Right lobe of liver (tissue), 6 donors: ENCODE data around the gene PTH1R. TPM values are rescaled to one million over a fixed set of nuclear protein-coding genes. Genes with fewer than 3 reads are reported as not detected.

Source experiments
- ATAC-seq, 4 donors: fragments of 200-7000 bp; cut with Tn5 transposase; one replicate each; pipeline ENCODE4 v1.9.1; 2020; ENCODE audit warnings: mild to moderate bottlenecking in 4 of 4, moderate library complexity in 4 of 4
- DNase-seq, 3 donors: peaks; one replicate each; pipeline ENCODE4 v3.0.0-alpha.2; 2020
- H3K27ac ChIP-seq, 3 donors: fragments of 200-600 bp; one replicate each; pipeline ENCODE4 v1.8.0; 2022
- H3K27me3 ChIP-seq, 2 donors: fragments of 200-600 bp; one replicate each; pipeline ENCODE4 v1.8.0; 2022
- H3K36me3 ChIP-seq, 4 donors: fragments of 200-600 bp; sonication (generic) in 1 of 4; one replicate each; pipeline versions ENCODE4 v1.5.1 to v1.8.0; 2017 to 2022; ENCODE audit warnings: control low read depth in 1 of 4
- H3K4me1 ChIP-seq, 4 donors: fragments of 200-600 bp; sonication (generic) in 1 of 4; one replicate each; pipeline versions ENCODE4 v1.5.1 to v1.8.0; 2017 to 2022; ENCODE audit warnings: control low read depth in 1 of 4
- H3K4me3 ChIP-seq, 3 donors: fragments of 200-600 bp; one replicate each; pipeline ENCODE4 v1.8.0; 2022
- H3K9me3 ChIP-seq, 4 donors: fragments of 200-600 bp; sonication (generic) in 1 of 4; one replicate each; pipeline versions ENCODE4 v1.5.1 to v1.8.0; 2017 to 2022; ENCODE audit warnings: control low read depth in 1 of 4
- CTCF ChIP-seq, 4 donors: fragments of 200-600 bp in 3 of 4; fragments of 450-650 bp in 1 of 4; IDR thresholded peaks; one replicate each; pipeline versions ENCODE4 v1.5.1 to v1.8.0; 2016 to 2022; ENCODE audit warnings: antibody characterized with exemption in 4 of 4, mild to moderate bottlenecking in 2 of 4
- POLR2A ChIP-seq: fragments of 450-650 bp; IDR thresholded peaks from one replicate; pipeline ENCODE4 v1.6.1; 2017; ENCODE audit warnings: antibody characterized with exemption, mild to moderate bottlenecking
- WGBS: methylation state at CpG from one replicate; pipeline ENCODE4 v1.1.6; 2018; ENCODE audit warnings: low coverage, low lambda C conversion rate; ENCODE audit not compliant: insufficient coverage; ENCODE audit errors: missing lambda C conversion rate; 5-methylcytosine and 5-hydroxymethylcytosine counted together
- intact Hi-C, 2 donors: fragments of 100-400 bp; cut with DNase I; formaldehyde crosslinking; loops; one replicate each; pipeline versions ENCODE4 v1.11.2 to v1.14.1; 2022
- total RNA-seq, 6 experiments: library from RNA; depleted of rRNA in 2 of 6; stranded (reverse); fragments of >200 nt in 2 of 6; fragmentation: NEBNext Ultra II Directional in 3 of 6; extraction: Animal tissue kit (Norgen Biotek cat#: 25700) in 3 of 6; gene quantifications; one replicate each; pipeline versions ENCODE4 v1.1.0 to v1.2.4, GENCODE V29; 2016 to 2023
- donor health status: DM: no; HTN: yes; CAD: no.
- donor health status: DM: no; HTN: no; CAD: no.
- donor health status: DM: no; HTN: no; CAD: no.
- donor health status: DM: no; HTN: yes; CAD: no.
- donor health status: DM: no; HTN: yes; CAD: no.

PTH1R gene
- total RNA-seq, 6 experiments from 2014 or later, result 6.1 to 32.5 (median 16.0) TPM

- intact Hi-C loops, result no loop called here
- 69% methylated on average over 9 of the region's 12 CpGs for WGBS
- Histone ChIP-seq H3K4me1 (peaks cover 0 to 57% (median 19%) of the 10 kb centered on the region in 4 donors), H3K4me3 (no peak overlapping the region), H3K27ac (peak overlapping the region in 2 of 3 donors; percentile 15 to 85), H3K27me3 (no peaks in the 10 kb centered on the region), H3K9me3 (no peaks in the 10 kb centered on the region), H3K36me3 (peaks cover 0 to 18% (median 9%) of the 10 kb centered on the region in 4 donors)
- TF ChIP-seq POLR2A (no peak), CTCF (IDR thresholded peaks at IDR 0.05) (no peak)
- ATAC-seq, result peak in 1 of 4 donors; percentile 6
- peak in 1 of 3 donors; percentile 42 for DNase-seq
Observed at GRCh38 chr3:46942481-46943236, 65.1 kb downstream of the PTH1R start.

GRCh38 chr3:46943237-46944187 lies 66.0 kb downstream of the PTH1R start:
- H3K27me3 ChIP-seq, result no peaks in the 10 kb centered on the region
- no peak for TF ChIP-seq POLR2A
- no peak for TF ChIP-seq CTCF (IDR thresholded peaks at IDR 0.05)
- no peak overlapping the region for H3K4me3 ChIP-seq
- peaks cover 0 to 18% (median 8%) of the 10 kb centered on the region in 4 donors for H3K36me3 ChIP-seq
- intact Hi-C loops, result no loop called here
- H3K27ac ChIP-seq, result peak overlapping the region; percentile 15 to 85 (median 44)
- WGBS, result 40% methylated on average over 6 of the region's 12 CpGs
- ATAC-seq (peak; percentile 9 to 61 (median 44)), DNase-seq (no peak)
- H3K4me1 ChIP-seq, result peaks cover 0 to 66% (median 25%) of the 10 kb centered on the region in 4 donors
- no peaks in the 10 kb centered on the region for H3K9me3 ChIP-seq

- no peaks in the 10 kb centered on the region for H3K9me3 ChIP-seq
- no CpG with 5 or more reads among the region's 8 CpGs for WGBS
- no peak overlapping the region for H3K4me3 ChIP-seq
- peak overlapping the region; percentile 15 to 85 (median 44) for H3K27ac ChIP-seq
- peaks cover 0 to 11% (median 6%) of the 10 kb centered on the region in 4 donors for H3K36me3 ChIP-seq
- no peaks in the 10 kb centered on the region for H3K27me3 ChIP-seq
- peak in 2 of 4 donors; percentile 0 to 5 for ATAC-seq
- peak in 1 of 3 donors; percentile 59 for DNase-seq
- peaks cover 0 to 72% (median 32%) of the 10 kb centered on the region in 4 donors for H3K4me1 ChIP-seq
- intact Hi-C loops, result no loop called here
- TF ChIP-seq CTCF (IDR thresholded peaks at IDR 0.05), result no peak
- no peak for TF ChIP-seq POLR2A
Observed at GRCh38 chr3:46944191-46944590, 66.7 kb downstream of the PTH1R start.

GRCh38 chr3:46946416-46946815 lies 68.9 kb downstream of the PTH1R start:
- Histone ChIP-seq H3K9me3 (no peaks in the 10 kb centered on the region), H3K4me3 (no peak overlapping the region), H3K4me1 (peaks cover 0 to 83% (median 39%) of the 10 kb centered on the region in 4 donors), H3K27ac (peak overlapping the region; percentile 5 to 92 (median 41)), H3K27me3 (no peaks in the 10 kb centered on the region), H3K36me3 (no peaks in the 10 kb centered on the region)
- peak in 1 of 3 donors; percentile 54 for DNase-seq
- no peak for ATAC-seq
- WGBS, result 94% methylated on average over 2 of the region's 6 CpGs
- TF ChIP-seq CTCF (IDR thresholded peaks at IDR 0.05), result no peak
- TF ChIP-seq POLR2A, result no peak
- intact Hi-C loops, result no loop called here
